Epithelial cell of proximal tubule (primary cell): Measurements from ENCODE around the gene PATE3. TPM values are rescaled to one million over a fixed set of nuclear protein-coding genes. Genes with fewer than 3 reads are reported as not detected.

ENCODE experiments used
- DNase-seq: peaks from one replicate; pipeline ENCODE4 v3.0.0-alpha.2; 2011; ENCODE audit warnings: low read depth
- H3K4me3 ChIP-seq: 2 replicates; pipeline ENCODE4 v1.5.1; 2011; ENCODE audit warnings: low read depth, mild to moderate bottlenecking, low read length
- total RNA-seq: library from RNA; depleted of rRNA; stranded (reverse); fragments of >200 nt; gene quantifications from 2 replicates; pipeline ENCODE4 v1.2.3, GENCODE V29; 2015
- TF ChIP-seq, protein P1 (sequence below): conservative IDR thresholded peaks from 2 replicates; pipeline ENCODE4 v1.5.1; 2012; ENCODE audit warnings: low read depth, mild to moderate bottlenecking, low read length

The PATE3 gene
- total RNA-seq, 1 donor from 2014 or later = not detected

DNA sequence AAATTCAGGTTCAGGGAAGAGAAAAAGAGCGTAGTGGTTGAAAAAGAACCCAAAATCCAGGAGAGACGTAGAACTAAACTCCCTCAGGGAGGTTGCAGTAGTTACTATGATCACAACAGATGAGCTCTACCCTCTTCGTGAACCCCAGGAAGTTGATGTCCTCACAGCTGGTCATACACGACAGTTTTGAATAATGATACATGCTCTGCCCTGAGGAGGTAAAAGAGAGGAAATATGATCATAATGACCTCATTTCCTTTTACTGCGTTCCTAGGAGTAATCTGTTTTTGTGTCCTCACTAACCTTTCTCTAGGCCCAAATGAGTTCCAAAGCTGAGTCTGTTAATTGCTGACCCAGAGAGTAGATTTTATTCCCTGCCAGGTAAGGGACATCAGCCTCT, 10.6 kb upstream of the PATE3 start:
- DNase-seq = no peak
- no peak overlapping the region for H3K4me3 ChIP-seq
- TF ChIP-seq, protein P1, sequence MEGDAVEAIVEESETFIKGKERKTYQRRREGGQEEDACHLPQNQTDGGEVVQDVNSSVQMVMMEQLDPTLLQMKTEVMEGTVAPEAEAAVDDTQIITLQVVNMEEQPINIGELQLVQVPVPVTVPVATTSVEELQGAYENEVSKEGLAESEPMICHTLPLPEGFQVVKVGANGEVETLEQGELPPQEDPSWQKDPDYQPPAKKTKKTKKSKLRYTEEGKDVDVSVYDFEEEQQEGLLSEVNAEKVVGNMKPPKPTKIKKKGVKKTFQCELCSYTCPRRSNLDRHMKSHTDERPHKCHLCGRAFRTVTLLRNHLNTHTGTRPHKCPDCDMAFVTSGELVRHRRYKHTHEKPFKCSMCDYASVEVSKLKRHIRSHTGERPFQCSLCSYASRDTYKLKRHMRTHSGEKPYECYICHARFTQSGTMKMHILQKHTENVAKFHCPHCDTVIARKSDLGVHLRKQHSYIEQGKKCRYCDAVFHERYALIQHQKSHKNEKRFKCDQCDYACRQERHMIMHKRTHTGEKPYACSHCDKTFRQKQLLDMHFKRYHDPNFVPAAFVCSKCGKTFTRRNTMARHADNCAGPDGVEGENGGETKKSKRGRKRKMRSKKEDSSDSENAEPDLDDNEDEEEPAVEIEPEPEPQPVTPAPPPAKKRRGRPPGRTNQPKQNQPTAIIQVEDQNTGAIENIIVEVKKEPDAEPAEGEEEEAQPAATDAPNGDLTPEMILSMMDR = no peak

DNA sequence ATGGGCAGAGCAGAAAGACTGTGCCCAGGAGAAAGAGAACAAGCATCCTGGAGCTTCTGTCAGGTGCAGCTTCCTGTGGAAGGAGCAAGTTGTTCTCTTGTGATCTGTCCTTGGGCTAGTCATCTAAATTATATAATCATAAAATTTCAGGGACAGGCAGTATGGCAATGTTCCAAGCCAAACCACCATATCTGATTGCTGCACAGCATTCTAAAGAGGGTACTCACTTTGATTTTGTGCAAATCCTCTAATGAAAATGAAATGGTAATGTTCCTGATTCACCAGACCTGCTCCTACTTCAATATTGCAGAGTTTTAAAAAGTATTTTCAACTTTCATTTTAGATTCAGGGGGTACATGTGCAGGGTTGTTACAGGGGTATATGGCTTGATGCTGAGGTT, 9.2 kb upstream of the PATE3 start, which contains the start of gene PATE2:
TSS of gene PATE2 (minus strand) at position 101 of the 400 bp plus-strand sequence. CDS start at position 46, 55 bp downstream.
- no peak within 1 kb of the TSS for H3K4me3 ChIP-seq
- TF ChIP-seq, protein P1 = no peak
- DNase-seq = no peak

DNA sequence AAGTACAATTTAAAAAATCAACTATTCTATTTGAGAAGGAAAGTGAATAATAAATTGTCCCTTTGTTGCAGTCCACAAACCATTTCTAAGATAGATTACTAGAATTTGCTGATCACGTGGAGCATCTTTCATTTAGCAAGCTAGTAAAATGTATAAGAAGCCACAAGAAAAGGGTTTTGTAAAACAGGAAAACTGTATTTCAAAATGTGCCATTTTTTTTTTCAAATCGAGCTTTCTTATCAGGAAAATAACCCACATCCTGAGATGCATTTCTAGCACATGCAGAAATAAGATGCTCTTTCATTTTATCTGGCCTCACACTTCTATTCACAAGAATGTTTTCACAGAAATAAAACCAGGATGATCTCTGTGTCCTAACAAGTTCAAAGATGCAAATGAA, 3.2 kb upstream of the PATE3 start:
- DNase-seq = no peak
- TF ChIP-seq, protein P1 = no peak
- H3K4me3 ChIP-seq = no peak overlapping the region

DNA sequence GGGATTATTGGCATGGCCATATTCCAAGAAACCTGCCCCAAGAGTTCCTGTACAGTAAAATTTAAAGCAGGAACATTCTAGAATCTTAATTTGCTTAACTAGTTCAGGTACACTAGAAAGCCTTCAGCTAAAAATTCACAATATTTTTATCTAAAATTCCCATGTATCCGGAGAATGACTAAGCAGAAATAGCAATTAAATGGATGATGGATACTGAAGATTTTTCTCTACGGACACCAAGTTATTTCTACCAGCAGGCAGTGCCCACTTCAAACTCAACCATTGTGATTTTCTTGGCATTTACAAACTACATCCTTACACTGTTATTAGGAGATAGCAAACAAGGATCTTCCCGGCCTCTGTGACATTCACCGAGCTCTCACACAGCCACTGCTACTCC, 2.9 kb downstream of the PATE3 start:
- no peak for DNase-seq
- H3K4me3 ChIP-seq = no peak overlapping the region
- TF ChIP-seq, protein P1 = no peak

DNA sequence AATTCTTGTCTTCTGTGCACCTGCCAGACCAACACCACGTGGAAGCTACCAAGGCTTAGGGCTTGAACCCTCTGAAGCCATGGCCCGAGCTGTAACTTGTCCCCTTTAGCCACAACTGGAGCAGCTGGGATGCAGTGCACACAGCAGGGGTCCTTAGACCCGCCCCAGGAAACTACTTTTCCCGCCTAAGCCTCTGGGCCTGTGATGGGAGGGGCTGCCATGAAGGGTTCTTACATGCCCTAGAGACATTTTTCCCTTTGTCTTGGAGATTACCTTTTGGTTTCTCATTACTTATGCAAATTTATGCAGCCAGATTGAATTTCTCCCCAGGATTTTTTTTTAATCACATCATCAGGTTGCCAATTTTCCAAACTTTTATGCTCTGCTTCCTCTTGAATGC, 9.7 kb downstream of the PATE3 start:
- TF ChIP-seq, protein P1 = no peak
- DNase-seq = no peak
- H3K4me3 ChIP-seq = no peak overlapping the region

DNA sequence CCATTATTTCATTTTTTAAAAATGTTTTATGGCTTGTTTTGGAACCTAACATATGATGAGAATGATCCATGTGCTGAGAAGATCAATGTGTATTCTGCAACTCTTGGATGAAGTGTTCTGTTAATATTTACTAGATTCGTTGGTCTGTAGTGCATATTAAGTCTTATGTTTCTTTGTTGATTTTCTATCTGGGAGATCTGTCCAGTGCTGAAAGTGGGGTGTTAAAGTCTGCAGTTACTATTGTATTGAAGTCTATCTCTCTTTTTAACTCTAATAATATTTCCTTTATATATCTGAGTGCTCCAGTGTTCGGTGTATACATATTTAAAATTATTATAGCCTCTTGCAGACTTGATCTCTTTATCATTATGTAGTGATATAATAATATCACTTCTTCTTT, 11.9 kb downstream of the PATE3 start:
- DNase-seq = no peak

DNA sequence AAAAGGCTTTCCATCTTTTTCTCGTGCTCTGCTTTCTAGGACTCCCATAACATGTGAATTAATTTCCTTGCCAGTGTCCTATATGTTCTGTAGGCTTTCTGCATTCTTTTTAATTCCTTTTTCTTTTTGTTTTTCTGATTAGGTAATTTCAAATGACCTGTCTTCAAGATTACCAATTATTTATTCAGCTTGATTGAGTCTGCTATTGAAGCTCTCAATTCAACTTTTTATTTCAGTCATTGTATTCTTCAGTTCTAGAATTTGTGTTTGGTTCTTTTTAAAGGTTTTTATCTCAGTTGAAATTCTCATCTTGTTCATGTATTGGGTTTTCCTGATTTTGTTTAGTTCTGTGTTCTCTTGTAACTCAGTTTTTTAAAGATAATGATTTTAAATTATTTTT, 14.5 kb downstream of the PATE3 start:
- TF ChIP-seq, protein P1 = no peak
- no peak overlapping the region for H3K4me3 ChIP-seq
- no peak for DNase-seq

More for the DNA sequence above, 11.9 kb downstream of the PATE3 start:
- H3K4me3 ChIP-seq = no peak overlapping the region
- TF ChIP-seq, protein P1 = no peak
